Skeletal muscle tissue (tissue), 4 donors: ENCODE results near the gene ATP13A5. TPM values are rescaled to one million over a fixed set of nuclear protein-coding genes. Genes with fewer than 3 reads are reported as not detected.

Experiments used
- H3K27ac ChIP-seq: one replicate; pipeline ENCODE4 v1.7.0; 2013; ENCODE audit warnings: mild to moderate bottlenecking, low read depth, low read length, inconsistent platforms
- H3K27me3 ChIP-seq, 3 donors: one replicate each; pipeline ENCODE4 v1.7.0; 2013; ENCODE audit warnings: low read length in 3 of 3; ENCODE audit not compliant: control insufficient read depth in 3 of 3, insufficient read depth in 3 of 3
- H3K36me3 ChIP-seq, 3 donors: one replicate each; pipeline ENCODE4 v1.7.0; 2013; ENCODE audit warnings: low read length in 3 of 3; ENCODE audit not compliant: control insufficient read depth in 3 of 3, insufficient read depth in 3 of 3
- H3K4me1 ChIP-seq, 3 donors: one replicate each; pipeline ENCODE4 v1.7.0; 2013; ENCODE audit warnings: low read length in 3 of 3, mild to moderate bottlenecking in 3 of 3; ENCODE audit not compliant: control insufficient read depth in 3 of 3, insufficient read depth in 3 of 3
- H3K4me3 ChIP-seq, 3 donors: one replicate each; pipeline ENCODE4 v1.7.0; 2013; ENCODE audit warnings: low read length in 3 of 3
- H3K9ac ChIP-seq, 3 donors: one replicate each; pipeline ENCODE4 v1.7.0; 2013; ENCODE audit warnings: low read length in 3 of 3, mild to moderate bottlenecking in 3 of 3, moderate library complexity in 2 of 3, low read depth in 1 of 3
- H3K9me3 ChIP-seq, 3 donors: one replicate each; pipeline ENCODE4 v1.7.0; 2013; ENCODE audit warnings: low read length in 3 of 3; ENCODE audit not compliant: control insufficient read depth in 3 of 3
- total RNA-seq: library from RNA; depleted of rRNA; stranded (reverse); fragments of >200 nt; gene quantifications from one replicate; pipeline ENCODE4 v1.2.3, GENCODE V29; 2014
- donor health status: Osteomylitis.

The ATP13A5 gene
- total RNA-seq, 1 donor from 2014 or later, result not detected

GRCh38 chr3:193388361-193388760, 9.8 kb upstream of the ATP13A5 start:
- no peak overlapping the region for H3K9ac ChIP-seq
- no peak overlapping the region for H3K27ac ChIP-seq
- H3K4me1 ChIP-seq, result no peaks in the 10 kb centered on the region
- H3K36me3 ChIP-seq, result no peaks in the 10 kb centered on the region
- no peak overlapping the region for H3K4me3 ChIP-seq
- H3K9me3 ChIP-seq, result no peaks in the 10 kb centered on the region
- no peaks in the 10 kb centered on the region for H3K27me3 ChIP-seq

DNA sequence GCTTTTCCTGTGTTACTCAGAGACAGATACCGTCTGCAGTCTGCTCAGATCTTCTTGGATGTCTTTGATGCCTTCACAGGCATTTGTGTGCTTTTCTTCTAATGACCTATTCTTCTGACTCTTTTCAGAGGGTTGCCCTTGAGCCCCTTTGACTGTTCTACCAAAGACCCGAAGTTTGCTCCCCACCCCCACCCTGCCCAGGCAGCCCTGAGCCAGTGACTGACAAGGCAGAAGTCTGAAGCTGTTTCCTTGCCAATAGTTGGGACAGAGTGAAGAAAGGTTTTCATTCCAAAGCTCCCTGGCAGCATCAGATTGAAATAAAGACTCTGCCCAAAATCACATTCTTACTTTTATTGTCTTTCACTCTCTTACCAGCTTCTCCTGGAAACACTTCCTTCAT, 9.0 kb upstream of the ATP13A5 start:
- Histone ChIP-seq H3K4me3 (no peak overlapping the region), H3K9ac (no peak overlapping the region), H3K9me3 (no peaks in the 10 kb centered on the region), H3K27ac (no peak overlapping the region), H3K4me1 (no peaks in the 10 kb centered on the region), H3K27me3 (no peaks in the 10 kb centered on the region), H3K36me3 (no peaks in the 10 kb centered on the region)

GRCh38 chr3:193377591-193377990, 962 bp downstream of the ATP13A5 start:
- Histone ChIP-seq H3K4me1 (no peaks in the 10 kb centered on the region), H3K4me3 (no peak overlapping the region), H3K9me3 (no peaks in the 10 kb centered on the region), H3K27ac (no peak overlapping the region), H3K27me3 (peaks cover 0 to 3% (median 0%) of the 10 kb centered on the region in 3 donors), H3K36me3 (no peaks in the 10 kb centered on the region), H3K9ac (no peak overlapping the region)

DNA sequence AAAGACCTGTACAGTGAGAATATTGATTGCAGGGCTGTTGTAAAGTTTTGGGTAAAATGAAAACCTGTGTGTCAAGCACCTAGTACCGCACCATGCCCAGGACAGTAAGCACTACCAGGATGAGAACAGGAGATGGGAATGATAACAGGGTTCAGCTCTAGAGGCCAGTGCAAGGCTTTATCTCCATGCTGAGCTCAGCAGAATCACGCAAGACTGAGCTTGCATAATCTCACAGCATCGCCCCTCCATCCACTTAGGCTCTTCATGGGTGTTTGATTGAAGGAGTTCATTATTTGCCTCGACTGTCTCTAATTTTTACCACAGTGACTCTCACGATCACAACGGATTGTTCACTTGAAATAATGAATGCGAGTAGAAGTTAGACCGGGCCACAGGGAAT, 2.9 kb downstream of the ATP13A5 start:
- no peak overlapping the region for H3K9ac ChIP-seq
- H3K27ac ChIP-seq, result no peak overlapping the region
- H3K9me3 ChIP-seq, result no peaks in the 10 kb centered on the region
- no peaks in the 10 kb centered on the region for H3K4me1 ChIP-seq
- peaks cover 0 to 3% (median 0%) of the 10 kb centered on the region in 3 donors for H3K27me3 ChIP-seq
- no peaks in the 10 kb centered on the region for H3K36me3 ChIP-seq
- H3K4me3 ChIP-seq, result no peak overlapping the region

DNA sequence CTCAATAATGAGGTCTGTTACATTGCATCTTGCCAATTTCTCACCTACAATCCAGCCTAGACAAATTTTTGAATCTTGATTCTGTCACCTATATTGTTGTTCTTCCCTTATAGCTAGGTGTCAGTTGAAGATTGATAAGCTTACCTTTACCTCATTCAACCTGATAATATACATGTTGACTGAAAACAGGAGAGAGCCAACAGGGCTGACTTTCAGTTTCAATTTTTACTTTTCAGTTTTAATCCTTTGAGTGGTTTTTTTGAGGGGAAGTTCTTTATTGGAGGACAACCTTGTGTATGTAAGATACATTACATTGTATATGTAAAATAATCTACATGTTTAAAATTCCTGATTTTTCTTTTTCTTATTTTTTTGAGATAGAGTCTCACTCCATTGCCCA, 5.8 kb downstream of the ATP13A5 start:
- H3K27ac ChIP-seq, result no peak overlapping the region
- H3K27me3 ChIP-seq, result peaks cover 0 to 3% (median 0%) of the 10 kb centered on the region in 3 donors
- no peak overlapping the region for H3K9ac ChIP-seq
- H3K36me3 ChIP-seq, result no peaks in the 10 kb centered on the region
- no peaks in the 10 kb centered on the region for H3K9me3 ChIP-seq
- H3K4me3 ChIP-seq, result no peak overlapping the region
- H3K4me1 ChIP-seq, result no peaks in the 10 kb centered on the region

DNA sequence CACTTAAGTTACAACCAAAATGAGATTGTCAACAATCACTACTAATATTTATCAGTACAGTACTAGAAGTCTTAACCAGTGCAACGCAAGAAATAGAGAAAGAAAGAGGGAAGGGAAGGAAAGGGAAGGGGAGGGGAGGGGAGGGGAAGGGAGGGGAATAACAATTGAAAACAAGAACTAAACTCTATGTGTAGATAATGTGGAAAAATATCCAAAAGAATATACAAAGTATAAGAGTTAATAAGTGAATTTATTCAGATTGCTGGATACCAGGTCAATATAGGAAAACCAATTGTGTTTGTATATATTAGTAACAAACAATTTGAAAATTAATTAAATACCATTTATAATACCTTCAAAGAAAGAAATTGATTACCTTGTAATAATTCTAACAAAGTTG, 10.7 kb downstream of the ATP13A5 start:
- Histone ChIP-seq H3K4me1 (no peaks in the 10 kb centered on the region), H3K27ac (no peak overlapping the region), H3K36me3 (no peaks in the 10 kb centered on the region), H3K27me3 (peaks cover 0 to 2% (median 0%) of the 10 kb centered on the region in 3 donors), H3K9ac (no peak overlapping the region), H3K9me3 (no peaks in the 10 kb centered on the region), H3K4me3 (no peak overlapping the region)

DNA sequence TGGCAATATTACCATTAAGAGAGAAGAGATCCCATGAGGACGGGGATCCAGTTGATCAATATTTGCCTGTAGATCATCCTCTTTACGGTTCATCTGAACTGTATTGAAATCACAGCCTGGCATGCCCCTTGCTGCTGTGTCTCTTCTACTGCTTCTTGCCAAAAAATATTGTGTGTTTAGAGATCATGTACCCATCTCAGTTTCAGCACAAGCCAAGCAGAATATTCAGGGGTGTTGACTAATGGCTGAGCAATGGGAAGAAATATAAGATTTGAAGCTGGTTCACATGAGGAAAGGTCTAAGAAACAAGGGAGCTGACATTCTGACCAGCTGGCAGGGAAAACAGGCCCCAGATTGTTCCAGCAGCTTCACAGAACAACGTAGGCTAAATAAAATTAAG, 21.3 kb downstream of the ATP13A5 start:
- Histone ChIP-seq H3K27me3 (no peaks in the 10 kb centered on the region), H3K27ac (no peak overlapping the region), H3K36me3 (no peaks in the 10 kb centered on the region), H3K4me1 (no peaks in the 10 kb centered on the region), H3K9me3 (no peaks in the 10 kb centered on the region), H3K9ac (no peak overlapping the region), H3K4me3 (no peak overlapping the region)

GRCh38 chr3:193354423-193354822, 24.1 kb downstream of the ATP13A5 start:
- Histone ChIP-seq H3K9me3 (no peaks in the 10 kb centered on the region), H3K9ac (no peak overlapping the region), H3K4me3 (no peak overlapping the region), H3K27ac (no peak overlapping the region), H3K36me3 (no peaks in the 10 kb centered on the region), H3K27me3 (no peaks in the 10 kb centered on the region), H3K4me1 (no peaks in the 10 kb centered on the region)

GRCh38 chr3:193350744-193351143, 27.8 kb downstream of the ATP13A5 start:
- H3K4me3 ChIP-seq, result no peak overlapping the region
- H3K36me3 ChIP-seq, result no peaks in the 10 kb centered on the region
- no peaks in the 10 kb centered on the region for H3K4me1 ChIP-seq
- H3K27me3 ChIP-seq, result no peaks in the 10 kb centered on the region
- no peaks in the 10 kb centered on the region for H3K9me3 ChIP-seq
- H3K9ac ChIP-seq, result no peak overlapping the region
- no peak overlapping the region for H3K27ac ChIP-seq

DNA sequence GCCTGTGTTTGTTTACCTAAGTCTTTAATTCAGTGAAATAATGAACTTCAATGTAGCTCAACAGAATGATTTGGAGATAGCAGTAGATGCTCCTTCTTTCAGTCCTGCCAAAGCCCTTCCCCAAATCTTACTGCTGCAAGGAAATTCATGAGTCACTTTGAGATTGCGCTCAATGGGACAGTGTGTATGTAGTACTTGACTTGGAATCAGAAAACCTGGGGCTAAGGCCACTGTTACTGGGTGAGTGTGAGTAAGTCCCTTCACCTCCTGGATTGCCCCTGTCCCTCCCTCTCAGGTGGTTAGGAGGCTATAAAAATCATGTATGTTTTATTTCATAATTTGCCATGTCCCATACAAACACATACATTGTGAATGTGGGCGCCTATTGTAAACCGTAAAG, 29.9 kb downstream of the ATP13A5 start:
- Histone ChIP-seq H3K9ac (no peak overlapping the region), H3K27ac (no peak overlapping the region), H3K4me1 (no peaks in the 10 kb centered on the region), H3K27me3 (no peaks in the 10 kb centered on the region), H3K36me3 (no peaks in the 10 kb centered on the region), H3K4me3 (no peak overlapping the region), H3K9me3 (no peaks in the 10 kb centered on the region)
